ENCODE data around the gene RAB6B. TPM values are rescaled to one million over a fixed set of nuclear protein-coding genes. Genes with fewer than 3 reads are reported as not detected.

The RAB6B gene
- total RNA-seq, 1 experiment from 2014 or later = 0.86 TPM

DNA sequence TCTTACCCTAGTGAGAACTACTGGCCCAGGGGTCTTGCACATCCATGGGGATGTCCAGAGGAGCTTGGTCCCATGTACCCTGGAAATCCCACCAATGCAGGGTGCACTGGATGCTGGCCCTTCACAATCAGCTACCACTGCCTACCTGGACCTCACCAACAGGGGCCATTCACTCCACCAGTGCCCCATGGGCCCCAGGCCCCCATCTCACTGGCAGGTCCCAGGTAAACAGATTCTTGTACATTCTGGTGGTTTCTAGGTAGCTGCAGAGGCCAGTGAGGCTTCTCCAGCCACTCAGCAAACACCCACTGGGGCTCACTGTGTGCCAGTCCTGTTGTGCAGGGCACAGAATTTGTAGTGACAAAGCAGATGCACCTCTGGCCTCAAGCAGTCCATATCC lies 24.9 kb downstream of the RAB6B start:
- H3K36me3 ChIP-seq (ENCODE audit: insufficient read depth, low read length, poor library complexity, severe bottlenecking) = no peaks in the 10 kb centered on the region
- H3K27me3 ChIP-seq (replicated peaks; ENCODE audit: insufficient read depth, low read depth, low read length, poor library complexity) = no peaks in the 10 kb centered on the region
- intact Hi-C loops (cut with micrococcal nuclease; ENCODE audit: unreplicated experiment) = no loop called here
- DNase-seq (ENCODE audit: low spot score) = no peak
- H3K4me1 ChIP-seq (ENCODE audit: insufficient read depth, low read length, poor library complexity, severe bottlenecking) = no peaks in the 10 kb centered on the region
- no peaks in the 10 kb centered on the region for H3K9me3 ChIP-seq (ENCODE audit: low read depth, low read length, poor library complexity, severe bottlenecking)
- no peak for TF ChIP-seq EZH2 (IDR thresholded peaks at IDR 0.05; ENCODE audit: borderline replicate concordance, low read depth, low read length, poor library complexity, severe bottlenecking)
- TF ChIP-seq, protein P1, sequence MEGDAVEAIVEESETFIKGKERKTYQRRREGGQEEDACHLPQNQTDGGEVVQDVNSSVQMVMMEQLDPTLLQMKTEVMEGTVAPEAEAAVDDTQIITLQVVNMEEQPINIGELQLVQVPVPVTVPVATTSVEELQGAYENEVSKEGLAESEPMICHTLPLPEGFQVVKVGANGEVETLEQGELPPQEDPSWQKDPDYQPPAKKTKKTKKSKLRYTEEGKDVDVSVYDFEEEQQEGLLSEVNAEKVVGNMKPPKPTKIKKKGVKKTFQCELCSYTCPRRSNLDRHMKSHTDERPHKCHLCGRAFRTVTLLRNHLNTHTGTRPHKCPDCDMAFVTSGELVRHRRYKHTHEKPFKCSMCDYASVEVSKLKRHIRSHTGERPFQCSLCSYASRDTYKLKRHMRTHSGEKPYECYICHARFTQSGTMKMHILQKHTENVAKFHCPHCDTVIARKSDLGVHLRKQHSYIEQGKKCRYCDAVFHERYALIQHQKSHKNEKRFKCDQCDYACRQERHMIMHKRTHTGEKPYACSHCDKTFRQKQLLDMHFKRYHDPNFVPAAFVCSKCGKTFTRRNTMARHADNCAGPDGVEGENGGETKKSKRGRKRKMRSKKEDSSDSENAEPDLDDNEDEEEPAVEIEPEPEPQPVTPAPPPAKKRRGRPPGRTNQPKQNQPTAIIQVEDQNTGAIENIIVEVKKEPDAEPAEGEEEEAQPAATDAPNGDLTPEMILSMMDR (conservative IDR thresholded peaks at IDR 0.05; ENCODE audit: low read depth, low read length) = no peak
- BruUV-seq (replicated peaks) = no TSS peak
- H3K4me3 ChIP-seq (ENCODE audit: low read depth, low read length, poor library complexity, severe bottlenecking) = no peak overlapping the region
- H3K27ac ChIP-seq (ENCODE audit: low read depth, low read length, poor library complexity, severe bottlenecking) = no peak overlapping the region
- ChIA-PET POLR2A (ENCODE audit: low non-redundant PET) (no interaction called here), CTCF (no interaction called here)

DNA sequence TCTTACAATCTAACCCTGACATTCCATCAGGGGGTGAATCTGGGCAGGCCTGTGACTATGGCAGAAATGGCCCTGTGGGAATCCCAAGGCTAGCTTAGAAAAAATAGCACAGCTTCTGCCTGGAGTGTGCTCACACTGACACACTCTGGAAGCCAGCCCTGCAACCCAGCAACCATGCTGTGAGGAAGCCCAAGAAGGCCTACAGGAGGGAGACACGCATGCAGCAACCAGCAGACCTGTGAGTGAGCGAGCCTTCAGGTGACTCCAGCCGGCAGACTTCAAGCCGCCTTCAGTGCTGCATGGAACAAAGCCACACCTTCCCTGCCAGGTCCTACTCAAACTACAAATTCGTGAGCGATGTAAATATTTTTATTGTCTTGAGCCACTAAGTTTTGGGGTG lies 26.1 kb downstream of the RAB6B start:
- H3K27ac ChIP-seq (ENCODE audit: low read depth, low read length, poor library complexity, severe bottlenecking) = no peak overlapping the region
- H3K4me3 ChIP-seq (ENCODE audit: low read depth, low read length, poor library complexity, severe bottlenecking) = no peak overlapping the region
- no peaks in the 10 kb centered on the region for H3K27me3 ChIP-seq (replicated peaks; ENCODE audit: insufficient read depth, low read depth, low read length, poor library complexity)
- intact Hi-C loops (cut with micrococcal nuclease; ENCODE audit: unreplicated experiment) = no loop called here
- H3K9me3 ChIP-seq (ENCODE audit: low read depth, low read length, poor library complexity, severe bottlenecking) = no peaks in the 10 kb centered on the region
- no peak for DNase-seq (ENCODE audit: low spot score)
- H3K36me3 ChIP-seq (ENCODE audit: insufficient read depth, low read length, poor library complexity, severe bottlenecking) = no peaks in the 10 kb centered on the region
- TF ChIP-seq, protein P1 (conservative IDR thresholded peaks at IDR 0.05; ENCODE audit: low read depth, low read length) = no peak
- no peak for TF ChIP-seq EZH2 (IDR thresholded peaks at IDR 0.05; ENCODE audit: borderline replicate concordance, low read depth, low read length, poor library complexity, severe bottlenecking)
- no peaks in the 10 kb centered on the region for H3K4me1 ChIP-seq (ENCODE audit: insufficient read depth, low read length, poor library complexity, severe bottlenecking)
- CTCF ChIA-PET = no interaction called here
- no TSS peak for BruUV-seq (replicated peaks)
- POLR2A ChIA-PET (ENCODE audit: low non-redundant PET) = no interaction called here

DNA sequence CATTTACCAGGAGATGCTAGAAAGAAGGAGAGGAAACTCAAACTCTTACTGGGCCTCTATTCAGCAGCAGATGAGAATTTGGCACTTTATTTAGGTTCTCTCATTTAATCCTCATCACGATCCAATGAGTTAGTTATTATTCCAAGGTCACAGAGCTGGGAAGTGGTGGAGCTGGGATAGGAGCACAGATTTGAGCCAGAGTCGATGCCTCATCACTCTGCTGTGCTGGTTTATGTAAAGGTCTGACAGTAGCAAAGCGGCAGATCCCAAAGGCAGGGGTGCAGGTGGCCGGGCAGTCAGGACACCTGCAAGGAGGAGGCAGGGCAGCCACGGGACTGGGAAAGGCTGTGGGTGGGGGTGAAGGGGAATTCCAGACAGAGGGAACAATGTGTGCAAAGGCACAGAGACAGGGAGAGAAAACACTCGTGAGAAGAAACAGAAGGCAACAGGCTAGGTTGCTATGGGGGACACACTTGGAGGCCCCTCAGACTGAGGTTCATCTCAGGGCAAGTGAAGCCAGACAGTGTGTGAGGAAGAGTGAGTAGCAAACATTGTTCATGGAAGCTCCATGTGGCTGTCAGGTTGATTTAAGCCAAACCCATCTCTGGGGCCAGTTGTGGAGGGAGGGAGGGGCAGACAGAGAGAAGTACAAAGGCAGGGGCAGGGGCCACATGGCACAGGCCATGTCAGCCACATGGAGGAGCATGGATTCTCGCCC lies 26.8 kb downstream of the RAB6B start:
- H3K4me1 ChIP-seq (ENCODE audit: insufficient read depth, low read length, poor library complexity, severe bottlenecking) = no peaks in the 10 kb centered on the region
- ChIA-PET CTCF (no interaction called here), POLR2A (ENCODE audit: low non-redundant PET) (no interaction called here)
- intact Hi-C loops (cut with micrococcal nuclease; ENCODE audit: unreplicated experiment) = no loop called here
- no peaks in the 10 kb centered on the region for H3K36me3 ChIP-seq (ENCODE audit: insufficient read depth, low read length, poor library complexity, severe bottlenecking)
- DNase-seq (ENCODE audit: low spot score) = no peak
- H3K9me3 ChIP-seq (ENCODE audit: low read depth, low read length, poor library complexity, severe bottlenecking) = no peaks in the 10 kb centered on the region
- no peak overlapping the region for H3K4me3 ChIP-seq (ENCODE audit: low read depth, low read length, poor library complexity, severe bottlenecking)
- TF ChIP-seq EZH2 (IDR thresholded peaks at IDR 0.05; ENCODE audit: borderline replicate concordance, low read depth, low read length, poor library complexity, severe bottlenecking) = no peak
- TF ChIP-seq, protein P1 (conservative IDR thresholded peaks at IDR 0.05; ENCODE audit: low read depth, low read length) = no peak
- H3K27ac ChIP-seq (ENCODE audit: low read depth, low read length, poor library complexity, severe bottlenecking) = no peak overlapping the region
- BruUV-seq (replicated peaks) = no TSS peak
- H3K27me3 ChIP-seq (replicated peaks; ENCODE audit: insufficient read depth, low read depth, low read length, poor library complexity) = no peaks in the 10 kb centered on the region
